GM12892 (cell line): ENCODE measurements around the gene ANKRD39.

Source experiments
- POLR2A ChIP-seq: IDR thresholded peaks from 2 replicates; pipeline ENCODE4 v1.6.1; 2011; ENCODE audit warnings: low read depth, low read length, control low read depth
- TAF1 ChIP-seq: IDR thresholded peaks from 2 replicates; pipeline ENCODE4 v1.6.1; 2011; ENCODE audit warnings: low read depth, mild to moderate bottlenecking, control low read depth, low read length, borderline replicate concordance

DNA sequence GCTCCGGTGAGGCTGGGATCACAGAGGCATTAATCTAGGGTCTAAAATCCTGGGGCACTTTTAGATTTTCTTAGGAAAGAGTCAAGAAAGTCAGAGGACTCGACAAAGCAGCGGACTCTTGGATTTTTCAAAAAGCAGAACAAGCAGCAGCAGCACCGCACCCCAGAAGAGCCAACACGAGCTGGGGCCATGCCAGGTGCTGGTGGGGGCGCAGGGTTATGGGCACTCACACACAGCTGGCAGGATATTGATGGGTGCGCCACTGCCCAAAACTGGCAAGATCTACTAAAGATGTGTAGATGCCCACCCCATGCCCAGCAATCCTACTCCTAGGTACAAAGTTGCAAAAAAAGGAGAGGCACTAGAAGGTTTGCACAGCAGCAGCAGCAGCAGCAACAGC is 46.0 kb upstream of the ANKRD39 start:
- TF ChIP-seq POLR2A (no peak), TAF1 (no peak)
